Mesendoderm (in vitro differentiated cells): ENCODE data around the gene CASKIN1.
A peak's percentile ranks its signal among the peaks of the same experiment; 100 is the strongest.

Experiments
- DNase-seq: peaks from one replicate; pipeline ENCODE4 v3.0.0; 2013
- H2AK5ac ChIP-seq: 2 replicates; pipeline ENCODE4 v1.6.1; 2013; ENCODE audit warnings: low read length, inconsistent platforms
- H2BK120ac ChIP-seq: 2 replicates; pipeline ENCODE4 v1.6.1; 2013; ENCODE audit warnings: low read depth, mild to moderate bottlenecking, low read length, moderate library complexity, mixed read lengths
- H2BK15ac ChIP-seq: replicated peaks from 2 replicates; pipeline ENCODE4 v1.6.1; 2013; ENCODE audit warnings: low read depth, mild to moderate bottlenecking, moderate library complexity
- H2BK5ac ChIP-seq: 2 replicates; pipeline ENCODE4 v1.6.1; 2013; ENCODE audit warnings: low read length, inconsistent platforms
- H3K18ac ChIP-seq: 2 replicates; pipeline ENCODE4 v1.6.1; 2013; ENCODE audit warnings: mild to moderate bottlenecking, low read length, mixed read lengths
- H3K23ac ChIP-seq: one replicate; pipeline ENCODE4 v1.6.1; 2013; ENCODE audit warnings: low read length
- H3K27ac ChIP-seq: 2 replicates; pipeline ENCODE4 v1.5.1; 2013; ENCODE audit warnings: low read depth, mild to moderate bottlenecking, inconsistent platforms, low read length, moderate library complexity
- H3K27me3 ChIP-seq: 2 replicates; pipeline ENCODE4 v1.6.1; 2013; ENCODE audit warnings: low read length, control low read depth, mild to moderate bottlenecking, inconsistent platforms; ENCODE audit not compliant: insufficient read depth, poor library complexity
- H3K36me3 ChIP-seq: 2 replicates; pipeline ENCODE4 v1.6.1; 2013; ENCODE audit warnings: low read length, inconsistent platforms; ENCODE audit not compliant: control insufficient read depth, insufficient read depth
- H3K4ac ChIP-seq: one replicate; pipeline ENCODE4 v1.6.1; 2013; ENCODE audit warnings: low read depth, mild to moderate bottlenecking, low read length, moderate library complexity
- H3K4me1 ChIP-seq: 2 replicates; pipeline ENCODE4 v1.6.1; 2013; ENCODE audit warnings: low read depth, low read length, inconsistent platforms; ENCODE audit not compliant: control insufficient read depth
- H3K4me2 ChIP-seq: 2 replicates; pipeline ENCODE4 v1.6.1; 2013; ENCODE audit warnings: low read length
- H3K4me3 ChIP-seq: 2 replicates; pipeline ENCODE4 v1.5.1; 2013; ENCODE audit warnings: mild to moderate bottlenecking, low read length
- H3K56ac ChIP-seq: one replicate; pipeline ENCODE4 v1.6.1; 2013; ENCODE audit warnings: low read length
- H3K79me1 ChIP-seq: 2 replicates; pipeline ENCODE4 v1.6.1; 2013; ENCODE audit warnings: low read length, inconsistent platforms
- H3K79me2 ChIP-seq: 2 replicates; pipeline ENCODE4 v1.6.1; 2013; ENCODE audit warnings: mild to moderate bottlenecking, low read length; ENCODE audit not compliant: control insufficient read depth, insufficient read depth
- H3K9ac ChIP-seq: 2 replicates; pipeline ENCODE4 v1.6.1; 2013; ENCODE audit warnings: low read length, inconsistent platforms
- H4K5ac ChIP-seq: one replicate; pipeline ENCODE4 v1.6.1; 2013; ENCODE audit warnings: low read length
- H4K8ac ChIP-seq: one replicate; pipeline ENCODE4 v1.6.1; 2013; ENCODE audit warnings: low read depth, mild to moderate bottlenecking, control low read depth, low read length, moderate library complexity
- WGBS: extraction: QIAGEN DNeasy Blood & Tissue Kit; methylation state at CpG from one replicate; pipeline ENCODE4 v1.1.7; 2013; ENCODE audit warnings: low lambda C conversion rate, missing lambda C conversion rate; ENCODE audit not compliant: insufficient coverage; ENCODE audit errors: extremely low coverage; 5-methylcytosine and 5-hydroxymethylcytosine counted together

Gene CASKIN1

GRCh38 chr16:2212362-2213324 lies 16.2 kb upstream of the CASKIN1 start:
- Histone ChIP-seq H3K36me3 (peaks cover 6% of the 10 kb centered on the region), H4K8ac (no peak overlapping the region), H3K18ac (no peak overlapping the region), H3K4me1 (peaks cover 3% of the 10 kb centered on the region), H3K9ac (peak overlapping the region; percentile 98), H3K4me2 (peak overlapping the region; percentile 85), H3K79me2 (peaks cover 24% of the 10 kb centered on the region), H2BK120ac (no peak overlapping the region), H3K4ac (no peak overlapping the region), H2BK15ac (no peak overlapping the region), H2AK5ac (no peak overlapping the region), H3K79me1 (peaks cover 12% of the 10 kb centered on the region), H3K27me3 (no peaks in the 10 kb centered on the region), H3K27ac (no peak overlapping the region), H2BK5ac (no peak overlapping the region), H3K56ac (peak overlapping the region; percentile 51), H3K4me3 (no peak overlapping the region), H3K23ac (no peak overlapping the region), H4K5ac (no peak overlapping the region)
- no CpG with 5 or more reads among the region's 19 CpGs for WGBS
- DNase-seq: peak; percentile 41

DNA sequence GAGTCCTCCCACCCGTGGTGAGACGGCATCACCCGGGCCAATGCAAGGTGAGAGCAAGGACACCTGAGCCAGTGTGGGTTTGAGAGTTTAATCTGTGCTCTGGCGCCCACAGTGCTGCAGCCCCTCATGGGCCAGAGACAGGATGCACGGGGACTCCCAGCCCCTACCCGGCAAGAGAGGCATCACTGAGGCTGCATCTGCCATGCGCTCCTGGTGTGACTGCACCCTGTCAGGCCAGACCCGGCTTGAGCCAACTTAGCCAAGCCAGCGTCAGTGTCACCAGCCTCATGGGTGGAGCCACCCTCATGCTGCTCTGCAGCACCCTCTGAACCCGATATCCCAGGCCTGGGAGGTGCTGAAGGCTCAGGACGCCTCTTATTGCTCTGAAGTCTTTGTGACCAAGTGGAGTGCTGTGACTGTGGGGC lies 15.5 kb upstream of the CASKIN1 start:
- no peak overlapping the region for H3K4me3 ChIP-seq
- H2BK120ac ChIP-seq: no peak overlapping the region
- peaks cover 24% of the 10 kb centered on the region for H3K79me2 ChIP-seq
- H3K36me3 ChIP-seq: peaks cover 6% of the 10 kb centered on the region
- H3K56ac ChIP-seq: no peak overlapping the region
- no peak overlapping the region for H3K4ac ChIP-seq
- no peak overlapping the region for H4K5ac ChIP-seq
- H3K4me1 ChIP-seq: peaks cover 3% of the 10 kb centered on the region
- H2BK5ac ChIP-seq: no peak overlapping the region
- no peak overlapping the region for H2AK5ac ChIP-seq
- no peak overlapping the region for H2BK15ac ChIP-seq
- no CpG with 5 or more reads among the region's 11 CpGs for WGBS
- H3K18ac ChIP-seq: no peak overlapping the region
- no peak overlapping the region for H3K23ac ChIP-seq
- no peak overlapping the region for H3K27ac ChIP-seq
- no peaks in the 10 kb centered on the region for H3K27me3 ChIP-seq
- DNase-seq: no peak
- peaks cover 12% of the 10 kb centered on the region for H3K79me1 ChIP-seq
- no peak overlapping the region for H3K9ac ChIP-seq
- no peak overlapping the region for H3K4me2 ChIP-seq
- H4K8ac ChIP-seq: no peak overlapping the region

GRCh38 chr16:2210386-2211365 lies 14.3 kb upstream of the CASKIN1 start, which contains the start of gene BRICD5:
TSS of gene BRICD5 (minus strand) at chr16:2210863. CDS start at chr16:2210833, 30 bp downstream.
- no peak within 1 kb of the TSS for H3K4me3 ChIP-seq
- H3K79me1 ChIP-seq: peaks cover 15% of the 10 kb centered on the region
- H2BK15ac ChIP-seq: no peak within 1 kb of the TSS
- no CpG with 5 or more reads among the region's 24 CpGs for WGBS
- H3K56ac ChIP-seq: no peak within 1 kb of the TSS
- H4K5ac ChIP-seq: no peak within 1 kb of the TSS
- H3K79me2 ChIP-seq: peaks cover 24% of the 10 kb centered on the region
- no peak within 1 kb of the TSS for H3K4me2 ChIP-seq
- H3K27me3 ChIP-seq: no peaks in the 10 kb centered on the region
- peak; percentile 47 for DNase-seq
- no peak within 1 kb of the TSS for H2BK5ac ChIP-seq
- H3K36me3 ChIP-seq: peaks cover 6% of the 10 kb centered on the region
- H3K27ac ChIP-seq: no peak within 1 kb of the TSS
- H4K8ac ChIP-seq: no peak within 1 kb of the TSS
- no peak within 1 kb of the TSS for H3K18ac ChIP-seq
- no peak within 1 kb of the TSS for H2AK5ac ChIP-seq
- no peak within 1 kb of the TSS for H3K9ac ChIP-seq
- H2BK120ac ChIP-seq: no peak within 1 kb of the TSS
- no peak within 1 kb of the TSS for H3K23ac ChIP-seq
- H3K4me1 ChIP-seq: peaks cover 3% of the 10 kb centered on the region
- no peak within 1 kb of the TSS for H3K4ac ChIP-seq

GRCh38 chr16:2210009-2210332 lies 13.6 kb upstream of the CASKIN1 start:
- peaks cover 15% of the 10 kb centered on the region for H3K79me1 ChIP-seq
- H3K27ac ChIP-seq: no peak overlapping the region
- peaks cover 24% of the 10 kb centered on the region for H3K79me2 ChIP-seq
- H2BK120ac ChIP-seq: no peak overlapping the region
- H3K4me1 ChIP-seq: peaks cover 3% of the 10 kb centered on the region
- no peak overlapping the region for H2BK5ac ChIP-seq
- no peak overlapping the region for H4K8ac ChIP-seq
- no peak overlapping the region for H3K56ac ChIP-seq
- no peak overlapping the region for H4K5ac ChIP-seq
- no peak for DNase-seq
- no peak overlapping the region for H3K9ac ChIP-seq
- no peak overlapping the region for H3K23ac ChIP-seq
- no CpG with 5 or more reads among the region's 17 CpGs for WGBS
- no peak overlapping the region for H3K18ac ChIP-seq
- no peak overlapping the region for H2AK5ac ChIP-seq
- H3K36me3 ChIP-seq: peaks cover 6% of the 10 kb centered on the region
- H3K4me2 ChIP-seq: no peak overlapping the region
- H3K27me3 ChIP-seq: no peaks in the 10 kb centered on the region
- no peak overlapping the region for H2BK15ac ChIP-seq
- no peak overlapping the region for H3K4me3 ChIP-seq
- H3K4ac ChIP-seq: no peak overlapping the region

DNA sequence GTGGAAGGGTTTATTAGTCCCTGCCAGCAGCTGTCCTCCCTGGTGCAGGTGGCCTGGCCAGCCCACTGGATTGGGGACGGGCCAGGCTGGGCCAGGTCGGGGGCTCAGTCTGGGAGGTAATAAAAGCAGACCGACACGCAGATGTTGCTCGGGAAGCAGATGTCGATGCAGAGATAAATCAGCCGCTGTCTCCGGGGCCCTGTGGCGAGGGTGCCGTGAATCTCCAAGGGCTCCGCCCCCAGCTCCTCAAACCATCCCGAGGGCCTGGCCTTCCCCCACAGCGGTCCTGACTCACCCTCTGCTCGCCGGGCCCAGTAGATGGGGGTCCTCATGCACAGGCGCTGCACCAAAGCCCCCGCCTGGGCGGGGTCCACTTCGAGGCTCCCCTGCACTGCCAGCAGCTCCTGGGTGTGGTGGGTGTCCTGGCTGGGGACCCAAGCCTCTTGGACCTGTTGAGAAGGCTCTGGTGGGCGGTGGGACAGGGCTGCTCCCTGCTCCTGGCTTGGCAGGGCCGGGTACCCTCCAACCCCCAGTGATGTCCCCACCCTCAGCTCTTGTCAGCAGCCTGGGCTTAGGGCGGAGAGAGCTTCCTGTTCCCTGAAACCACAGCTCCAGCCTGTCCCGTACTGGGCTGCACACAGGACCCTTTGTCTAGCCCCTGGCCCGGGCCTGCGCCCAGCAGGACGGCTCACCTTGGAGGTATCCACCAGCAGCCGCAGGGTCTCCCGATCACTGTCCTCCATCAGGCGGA lies 13.0 kb upstream of the CASKIN1 start:
- Histone ChIP-seq H4K5ac (no peak overlapping the region), H3K9ac (no peak overlapping the region), H2BK120ac (no peak overlapping the region), H3K36me3 (peaks cover 6% of the 10 kb centered on the region), H4K8ac (no peak overlapping the region), H3K27me3 (no peaks in the 10 kb centered on the region), H3K56ac (no peak overlapping the region), H3K27ac (no peak overlapping the region), H2BK5ac (no peak overlapping the region), H3K79me2 (peaks cover 23% of the 10 kb centered on the region), H2AK5ac (no peak overlapping the region), H3K23ac (no peak overlapping the region), H3K4me2 (no peak overlapping the region), H2BK15ac (no peak overlapping the region), H3K4ac (no peak overlapping the region), H3K4me3 (no peak overlapping the region), H3K79me1 (peaks cover 15% of the 10 kb centered on the region), H3K4me1 (peaks cover 3% of the 10 kb centered on the region), H3K18ac (no peak overlapping the region)
- no CpG with 5 or more reads among the region's 29 CpGs for WGBS
- no peak for DNase-seq
